ENCODE results near the gene XRCC6.

XRCC6 gene

GRCh38 chr22:41598891-41599635 lies 22.0 kb upstream of the XRCC6 start:
- DNase-seq (ENCODE audit: low spot score) = no peak
- no peak for TF ChIP-seq CTCF (IDR thresholded peaks at IDR 0.05)

GRCh38 chr22:41600976-41601375 lies 20.1 kb upstream of the XRCC6 start:
- no peak for DNase-seq (ENCODE audit: low spot score)
- TF ChIP-seq CTCF (IDR thresholded peaks at IDR 0.05) = no peak

More at GRCh38 chr22:41598891-41599635, 22.0 kb upstream of the XRCC6 start:
- no peak overlapping the region for H3K4me3 ChIP-seq
- H3K27ac ChIP-seq = no peak overlapping the region

GRCh38 chr22:41603873-41604332 lies 17.2 kb upstream of the XRCC6 start:
- H3K27ac ChIP-seq = no peak overlapping the region
- no peak for TF ChIP-seq CTCF (IDR thresholded peaks at IDR 0.05)
- no peak overlapping the region for H3K4me3 ChIP-seq
- no peak for DNase-seq (ENCODE audit: low spot score)

More at GRCh38 chr22:41600976-41601375, 20.1 kb upstream of the XRCC6 start:
- Histone ChIP-seq H3K27ac (no peak overlapping the region), H3K4me3 (no peak overlapping the region)

GRCh38 chr22:41608386-41608785 lies 12.7 kb upstream of the XRCC6 start:
- no peak for DNase-seq (ENCODE audit: low spot score)
- Histone ChIP-seq H3K27ac (no peak overlapping the region), H3K4me3 (no peak overlapping the region)
- no peak for TF ChIP-seq CTCF (IDR thresholded peaks at IDR 0.05)

- no peak overlapping the region for H3K4me3 ChIP-seq
- TF ChIP-seq CTCF (IDR thresholded peaks at IDR 0.05) = no peak
- DNase-seq (ENCODE audit: low spot score) = no peak
- no peak overlapping the region for H3K27ac ChIP-seq
These were observed 8.3 kb upstream of the XRCC6 start for GRCh38 chr22:41612603-41613306.

- no peak for DNase-seq (ENCODE audit: low spot score)
- Histone ChIP-seq H3K4me3 (no peak overlapping the region), H3K27ac (no peak overlapping the region)
- no peak for TF ChIP-seq CTCF (IDR thresholded peaks at IDR 0.05)
These were observed 7.6 kb upstream of the XRCC6 start for GRCh38 chr22:41613456-41613855.

Data from coronary artery (tissue), 2 donors.